ENCODE results near the gene MAVS.
A peak's percentile ranks its signal among the peaks of the same experiment; 100 is the strongest.

Gene MAVS

GRCh38 chr20:3846740-3847428 lies at the start of gene MAVS:
TSS of gene MAVS (plus strand) at chr20:3846834. CDS start at chr20:3854625, 7,791 bp downstream.
- H3K4me1 Mint-ChIP-seq (ENCODE audit: low read depth) = peaks cover 21% of the 10 kb centered on the region
- H3K4me3 Mint-ChIP-seq = peak within 1 kb of the TSS; percentile 87
- no peaks in the 10 kb centered on the region for H3K9me3 Mint-ChIP-seq
- H3K27me3 Mint-ChIP-seq (ENCODE audit: low read depth) = no peaks in the 10 kb centered on the region
- H3K27ac Mint-ChIP-seq = peak within 1 kb of the TSS; percentile 76
- H3K36me3 Mint-ChIP-seq (ENCODE audit: low read depth) = no peaks in the 10 kb centered on the region

GRCh38 chr20:3797226-3797545 lies 49.4 kb upstream of the MAVS start:
- Mint-ChIP-seq H3K27me3 (ENCODE audit: low read depth) (no peaks in the 10 kb centered on the region), H3K27ac (peak overlapping the region; percentile 92), H3K9me3 (no peaks in the 10 kb centered on the region), H3K4me3 (peak overlapping the region; percentile 98), H3K36me3 (ENCODE audit: low read depth) (peaks cover 46% of the 10 kb centered on the region), H3K4me1 (ENCODE audit: low read depth) (peaks cover 45% of the 10 kb centered on the region)

GRCh38 chr20:3797592-3798372 lies 48.9 kb upstream of the MAVS start:
- Mint-ChIP-seq H3K4me1 (ENCODE audit: low read depth) (peaks cover 48% of the 10 kb centered on the region), H3K9me3 (no peaks in the 10 kb centered on the region), H3K27me3 (ENCODE audit: low read depth) (no peaks in the 10 kb centered on the region), H3K4me3 (peak overlapping the region; percentile 98), H3K27ac (peak overlapping the region; percentile 92), H3K36me3 (ENCODE audit: low read depth) (peaks cover 52% of the 10 kb centered on the region)

GRCh38 chr20:3798373-3798768 lies 48.3 kb upstream of the MAVS start:
- Mint-ChIP-seq H3K9me3 (no peaks in the 10 kb centered on the region), H3K36me3 (ENCODE audit: low read depth) (peaks cover 57% of the 10 kb centered on the region), H3K4me1 (ENCODE audit: low read depth) (peaks cover 51% of the 10 kb centered on the region), H3K27me3 (ENCODE audit: low read depth) (no peaks in the 10 kb centered on the region), H3K4me3 (peak overlapping the region; percentile 98), H3K27ac (peak overlapping the region; percentile 92)

GRCh38 chr20:3798908-3799248 lies 47.8 kb upstream of the MAVS start:
- Mint-ChIP-seq H3K9me3 (no peaks in the 10 kb centered on the region), H3K4me1 (ENCODE audit: low read depth) (peaks cover 55% of the 10 kb centered on the region), H3K27ac (peak overlapping the region; percentile 92), H3K27me3 (ENCODE audit: low read depth) (no peaks in the 10 kb centered on the region), H3K4me3 (peak overlapping the region; percentile 98), H3K36me3 (ENCODE audit: low read depth) (peaks cover 62% of the 10 kb centered on the region)

- Mint-ChIP-seq H3K4me1 (ENCODE audit: low read depth) (peaks cover 60% of the 10 kb centered on the region), H3K9me3 (no peaks in the 10 kb centered on the region), H3K36me3 (ENCODE audit: low read depth) (peaks cover 71% of the 10 kb centered on the region), H3K27me3 (ENCODE audit: low read depth) (no peaks in the 10 kb centered on the region), H3K27ac (peak overlapping the region; percentile 69), H3K4me3 (peak overlapping the region; percentile 63)
Measured at GRCh38 chr20:3800256-3800877, 46.3 kb upstream of the MAVS start.

- H3K9me3 Mint-ChIP-seq = no peaks in the 10 kb centered on the region
- no peak overlapping the region for H3K27ac Mint-ChIP-seq
- no peak overlapping the region for H3K4me3 Mint-ChIP-seq
- H3K27me3 Mint-ChIP-seq (ENCODE audit: low read depth) = no peaks in the 10 kb centered on the region
- peaks cover 76% of the 10 kb centered on the region for H3K36me3 Mint-ChIP-seq (ENCODE audit: low read depth)
- H3K4me1 Mint-ChIP-seq (ENCODE audit: low read depth) = peaks cover 62% of the 10 kb centered on the region
Measured at GRCh38 chr20:3800878-3801260, 45.8 kb upstream of the MAVS start.

- H3K27ac Mint-ChIP-seq = no peak overlapping the region
- no peaks in the 10 kb centered on the region for H3K27me3 Mint-ChIP-seq (ENCODE audit: low read depth)
Measured at GRCh38 chr20:3801299-3801698, 45.3 kb upstream of the MAVS start.

GRCh38 chr20:3801846-3802245 lies 44.8 kb upstream of the MAVS start:
- no peak overlapping the region for H3K27ac Mint-ChIP-seq
- H3K4me1 Mint-ChIP-seq (ENCODE audit: low read depth) = peaks cover 67% of the 10 kb centered on the region
- H3K36me3 Mint-ChIP-seq (ENCODE audit: low read depth) = peaks cover 81% of the 10 kb centered on the region
- no peaks in the 10 kb centered on the region for H3K9me3 Mint-ChIP-seq
- no peaks in the 10 kb centered on the region for H3K27me3 Mint-ChIP-seq (ENCODE audit: low read depth)
- H3K4me3 Mint-ChIP-seq = no peak overlapping the region

More at GRCh38 chr20:3801299-3801698, 45.3 kb upstream of the MAVS start:
- Mint-ChIP-seq H3K4me3 (no peak overlapping the region), H3K4me1 (ENCODE audit: low read depth) (peaks cover 64% of the 10 kb centered on the region), H3K36me3 (ENCODE audit: low read depth) (peaks cover 79% of the 10 kb centered on the region), H3K9me3 (no peaks in the 10 kb centered on the region)

- H3K27ac Mint-ChIP-seq = peak overlapping the region; percentile 47
- no peak overlapping the region for H3K4me3 Mint-ChIP-seq
- peaks cover 71% of the 10 kb centered on the region for H3K4me1 Mint-ChIP-seq (ENCODE audit: low read depth)
- peaks cover 77% of the 10 kb centered on the region for H3K36me3 Mint-ChIP-seq (ENCODE audit: low read depth)
- H3K27me3 Mint-ChIP-seq (ENCODE audit: low read depth) = no peaks in the 10 kb centered on the region
- H3K9me3 Mint-ChIP-seq = no peaks in the 10 kb centered on the region
Measured at GRCh38 chr20:3802524-3803239, 44.0 kb upstream of the MAVS start.

GRCh38 chr20:3803289-3803688 lies 43.3 kb upstream of the MAVS start:
- H3K4me1 Mint-ChIP-seq (ENCODE audit: low read depth) = peaks cover 68% of the 10 kb centered on the region
- no peak overlapping the region for H3K4me3 Mint-ChIP-seq
- H3K36me3 Mint-ChIP-seq (ENCODE audit: low read depth) = peaks cover 74% of the 10 kb centered on the region
- H3K9me3 Mint-ChIP-seq = no peaks in the 10 kb centered on the region
- no peaks in the 10 kb centered on the region for H3K27me3 Mint-ChIP-seq (ENCODE audit: low read depth)
- H3K27ac Mint-ChIP-seq = peak overlapping the region; percentile 62

- peak overlapping the region; percentile 37 for H3K4me3 Mint-ChIP-seq
- peaks cover 62% of the 10 kb centered on the region for H3K4me1 Mint-ChIP-seq (ENCODE audit: low read depth)
- no peaks in the 10 kb centered on the region for H3K9me3 Mint-ChIP-seq
- H3K36me3 Mint-ChIP-seq (ENCODE audit: low read depth) = peaks cover 69% of the 10 kb centered on the region
- H3K27ac Mint-ChIP-seq = peak overlapping the region; percentile 64
- H3K27me3 Mint-ChIP-seq (ENCODE audit: low read depth) = no peaks in the 10 kb centered on the region
Measured at GRCh38 chr20:3803854-3804253, 42.8 kb upstream of the MAVS start.

- Mint-ChIP-seq H3K36me3 (ENCODE audit: low read depth) (peaks cover 65% of the 10 kb centered on the region), H3K4me3 (no peak overlapping the region), H3K4me1 (ENCODE audit: low read depth) (peaks cover 58% of the 10 kb centered on the region), H3K27ac (peak overlapping the region; percentile 64), H3K27me3 (ENCODE audit: low read depth) (no peaks in the 10 kb centered on the region), H3K9me3 (no peaks in the 10 kb centered on the region)
Measured at GRCh38 chr20:3804254-3804751, 42.3 kb upstream of the MAVS start.

- peak overlapping the region; percentile 23 for H3K27ac Mint-ChIP-seq
- no peaks in the 10 kb centered on the region for H3K9me3 Mint-ChIP-seq
- no peak overlapping the region for H3K4me3 Mint-ChIP-seq
- peaks cover 54% of the 10 kb centered on the region for H3K4me1 Mint-ChIP-seq (ENCODE audit: low read depth)
- peaks cover 63% of the 10 kb centered on the region for H3K36me3 Mint-ChIP-seq (ENCODE audit: low read depth)
- no peaks in the 10 kb centered on the region for H3K27me3 Mint-ChIP-seq (ENCODE audit: low read depth)
Measured at GRCh38 chr20:3804781-3805180, 41.9 kb upstream of the MAVS start.
